ENCODE data around the gene CARD11.

- TF ChIP-seq, protein P1, sequence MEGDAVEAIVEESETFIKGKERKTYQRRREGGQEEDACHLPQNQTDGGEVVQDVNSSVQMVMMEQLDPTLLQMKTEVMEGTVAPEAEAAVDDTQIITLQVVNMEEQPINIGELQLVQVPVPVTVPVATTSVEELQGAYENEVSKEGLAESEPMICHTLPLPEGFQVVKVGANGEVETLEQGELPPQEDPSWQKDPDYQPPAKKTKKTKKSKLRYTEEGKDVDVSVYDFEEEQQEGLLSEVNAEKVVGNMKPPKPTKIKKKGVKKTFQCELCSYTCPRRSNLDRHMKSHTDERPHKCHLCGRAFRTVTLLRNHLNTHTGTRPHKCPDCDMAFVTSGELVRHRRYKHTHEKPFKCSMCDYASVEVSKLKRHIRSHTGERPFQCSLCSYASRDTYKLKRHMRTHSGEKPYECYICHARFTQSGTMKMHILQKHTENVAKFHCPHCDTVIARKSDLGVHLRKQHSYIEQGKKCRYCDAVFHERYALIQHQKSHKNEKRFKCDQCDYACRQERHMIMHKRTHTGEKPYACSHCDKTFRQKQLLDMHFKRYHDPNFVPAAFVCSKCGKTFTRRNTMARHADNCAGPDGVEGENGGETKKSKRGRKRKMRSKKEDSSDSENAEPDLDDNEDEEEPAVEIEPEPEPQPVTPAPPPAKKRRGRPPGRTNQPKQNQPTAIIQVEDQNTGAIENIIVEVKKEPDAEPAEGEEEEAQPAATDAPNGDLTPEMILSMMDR (conservative IDR thresholded peaks at IDR 0.05 in 1 of 2, IDR thresholded peaks at IDR 0.05 in 1 of 2; ENCODE audit: low read depth in 1 of 2, low read length in 2 of 2): no peak
- TF ChIP-seq EZH2 (IDR thresholded peaks at IDR 0.05; ENCODE audit: low read length, missing control alignments): no peak
These were observed 130.8 kb downstream of the CARD11 start for GRCh38 chr7:2912684-2913439.

All from fibroblast of lung (primary cell).